HepG2 (cell line): Measurements from ENCODE around the gene ABI3. TPM values are rescaled to one million over a fixed set of nuclear protein-coding genes. Genes with fewer than 3 reads are reported as not detected.

Experiments
- CBX5 ChIP-seq: sonication (generic); formaldehyde crosslinking; IDR thresholded peaks from 2 replicates; pipeline ENCODE4 v1.4.0; 2020; ENCODE audit warnings: missing genetic modification reagents, borderline replicate concordance
- CCDC6 ChIP-seq: sonication (generic); formaldehyde crosslinking; IDR thresholded peaks from 2 replicates; pipeline ENCODE4 v1.8.1; 2022; ENCODE audit warnings: mild to moderate bottlenecking, missing genetic modification reagents, moderate library complexity
- GZF1 ChIP-seq: sonication (generic); formaldehyde crosslinking; IDR thresholded peaks from 2 replicates; pipeline ENCODE4 v1.5.1; 2020; ENCODE audit warnings: mild to moderate bottlenecking, missing genetic modification reagents
- HOXA3 ChIP-seq: sonication (generic); formaldehyde crosslinking; IDR thresholded peaks from 2 replicates; pipeline ENCODE4 v1.5.0; 2020; ENCODE audit warnings: missing genetic modification reagents
- MED8 ChIP-seq: sonication (generic); formaldehyde crosslinking; IDR thresholded peaks from 2 replicates; pipeline ENCODE4 v1.8.1; 2023; ENCODE audit warnings: mild to moderate bottlenecking, missing genetic modification reagents; ENCODE audit not compliant: insufficient replicate concordance
- MTA1 ChIP-seq: sonication (generic); formaldehyde crosslinking; IDR thresholded peaks from 2 replicates; pipeline ENCODE4 v1.4.0; 2020; ENCODE audit warnings: missing genetic modification reagents, mild to moderate bottlenecking, borderline replicate concordance
- NFATC3 ChIP-seq: sonication (generic); formaldehyde crosslinking; IDR thresholded peaks from 2 replicates; pipeline ENCODE4 v1.5.1; 2020; ENCODE audit warnings: mild to moderate bottlenecking, missing genetic modification reagents
- NFE2L2 ChIP-seq: fragments of 150-350 bp; IDR thresholded peaks from 2 replicates; pipeline ENCODE4 v1.6.1; 2014; ENCODE audit warnings: low read length
- PRDM4 ChIP-seq: sonication (generic); formaldehyde crosslinking; IDR thresholded peaks from 2 replicates; pipeline ENCODE4 v1.9.0; 2021; ENCODE audit warnings: missing genetic modification reagents, borderline replicate concordance
- PRMT3 ChIP-seq: sonication (generic); formaldehyde crosslinking; IDR thresholded peaks from 2 replicates; pipeline ENCODE4 v1.8.1; 2022; ENCODE audit warnings: low read depth, mild to moderate bottlenecking, moderate library complexity, missing genetic modification reagents, borderline replicate concordance
- RXRB ChIP-seq: IDR thresholded peaks from 2 replicates; pipeline ENCODE4 v1.6.1; 2016; ENCODE audit warnings: borderline replicate concordance, missing genetic modification reagents, missing compliant biosample characterization
- SOX13 ChIP-seq, 3 experiments: fragments of 450-650 bp in 1 of 3; sonication (generic) in 1 of 3; formaldehyde crosslinking in 1 of 3; IDR thresholded peaks in 2 of 3; conservative IDR thresholded peaks in 1 of 3; 2 replicates each; pipeline versions ENCODE4 v1.5.0 to v1.6.1; 2016 to 2020; ENCODE audit warnings: antibody characterized with exemption in 1 of 3, mild to moderate bottlenecking in 1 of 3, missing compliant biosample characterization in 1 of 3, missing genetic modification reagents in 1 of 3, moderate library complexity in 1 of 3
- SRF ChIP-seq: IDR thresholded peaks from 2 replicates; pipeline ENCODE4 v1.6.1; 2011; ENCODE audit warnings: mild to moderate bottlenecking, low read depth, low read length, moderate library complexity
- TBX2 ChIP-seq: sonication (generic); formaldehyde crosslinking; IDR thresholded peaks from 2 replicates; pipeline ENCODE4 v1.5.0; 2020; ENCODE audit warnings: missing genetic modification reagents, mild to moderate bottlenecking, borderline replicate concordance
- ZBTB7B ChIP-seq: sonication (generic); formaldehyde crosslinking; IDR thresholded peaks from 2 replicates; pipeline ENCODE4 v1.4.0; 2020; ENCODE audit warnings: missing genetic modification reagents
- ZNF205 ChIP-seq: IDR thresholded peaks from 2 replicates; pipeline ENCODE4 v1.6.1; 2018; ENCODE audit warnings: missing biosample characterization, missing genetic modification reagents
- ZNF317 ChIP-seq: sonication (generic); formaldehyde crosslinking; IDR thresholded peaks from 2 replicates; pipeline ENCODE4 v1.5.0; 2020; ENCODE audit warnings: mild to moderate bottlenecking, missing genetic modification reagents
- ZNF329 ChIP-seq: sonication (generic); formaldehyde crosslinking; IDR thresholded peaks from 2 replicates; pipeline ENCODE4 v1.9.0; 2021; ENCODE audit warnings: low read depth, mild to moderate bottlenecking, missing genetic modification reagents
- ZNF720 ChIP-seq: sonication (generic); formaldehyde crosslinking; IDR thresholded peaks from 2 replicates; pipeline ENCODE4 v1.4.0; 2020; ENCODE audit warnings: missing genetic modification reagents
- ZNF724P ChIP-seq: sonication (generic); formaldehyde crosslinking; IDR thresholded peaks from 2 replicates; pipeline ENCODE4 v1.8.0; 2022; ENCODE audit warnings: missing genetic modification reagents, borderline replicate concordance
- ZXDC ChIP-seq: sonication (generic); formaldehyde crosslinking; IDR thresholded peaks from 2 replicates; pipeline ENCODE4 v1.5.0; 2020; ENCODE audit warnings: mild to moderate bottlenecking, missing genetic modification reagents
- polyA plus RNA-seq, 8 experiments: library from polyadenylated mRNA; depleted of rRNA in 3 of 8; stranded (reverse) in 7 of 8; unstranded in 1 of 8; fragments of >200 nt; fragmentation: Illumina TruSeq in 4 of 8; extraction: Trizol in 4 of 8; gene quantifications; 2 replicates each; pipeline versions ENCODE4 v1.2.1 to v1.2.3, GENCODE V29; 2011 to 2016; ENCODE audit warnings: low read depth in 4 of 8, missing spikeins in 1 of 8, mixed read lengths in 1 of 8; ENCODE audit not compliant: insufficient read depth in 1 of 8
- total RNA-seq, 5 experiments: library from RNA; depleted of rRNA; stranded (reverse); fragments of >200 nt; fragmentation: Illumina TruSeq; extraction: Trizol; gene quantifications; 2 replicates each; pipeline ENCODE4 v1.2.3, GENCODE V29; 2016; ENCODE audit warnings: low read depth in 1 of 5
- TF ChIP-seq, protein P1 (sequence below): IDR thresholded peaks from 2 replicates; pipeline ENCODE4 v1.6.1; 2018; ENCODE audit warnings: missing genetic modification reagents
- TF ChIP-seq, protein P2 (sequence below): sonication (generic); formaldehyde crosslinking; conservative IDR thresholded peaks from 2 replicates; pipeline ENCODE4 v1.8.0; 2022; ENCODE audit warnings: missing genetic modification reagents

Gene ABI3
- total and polyA plus RNA-seq, 2 of the 13 experiments (the other 11 are each of a cell fraction or from before 2014, with no cell fraction given) = not detected

- TF ChIP-seq, protein P1, sequence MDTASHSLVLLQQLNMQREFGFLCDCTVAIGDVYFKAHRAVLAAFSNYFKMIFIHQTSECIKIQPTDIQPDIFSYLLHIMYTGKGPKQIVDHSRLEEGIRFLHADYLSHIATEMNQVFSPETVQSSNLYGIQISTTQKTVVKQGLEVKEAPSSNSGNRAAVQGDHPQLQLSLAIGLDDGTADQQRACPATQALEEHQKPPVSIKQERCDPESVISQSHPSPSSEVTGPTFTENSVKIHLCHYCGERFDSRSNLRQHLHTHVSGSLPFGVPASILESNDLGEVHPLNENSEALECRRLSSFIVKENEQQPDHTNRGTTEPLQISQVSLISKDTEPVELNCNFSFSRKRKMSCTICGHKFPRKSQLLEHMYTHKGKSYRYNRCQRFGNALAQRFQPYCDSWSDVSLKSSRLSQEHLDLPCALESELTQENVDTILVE (CRISPR knock-in tag) = peak; percentile 45; the same call in 1 of the 2 replicates
- no peak for TF ChIP-seq ZNF724P
- no peak for TF ChIP-seq ZNF205 (CRISPR knock-in tag)
- TF ChIP-seq PRDM4 (CRISPR knock-in tag) = no peak
- no peak for TF ChIP-seq PRMT3 (CRISPR knock-in tag)
- TF ChIP-seq ZBTB7B (CRISPR knock-in tag) = peak; percentile 49; the same call in 1 of the 2 replicates
- no peak for TF ChIP-seq MTA1 (CRISPR knock-in tag)
- no peak for TF ChIP-seq ZXDC (CRISPR knock-in tag)
- no peak for TF ChIP-seq GZF1
- TF ChIP-seq MED8 (CRISPR knock-in tag) = no peak
- TF ChIP-seq SOX13 (IDR thresholded peaks at IDR 0.05) = no peak
- no peak for TF ChIP-seq SOX13 (CRISPR knock-in tag; conservative IDR thresholded peaks at IDR 0.05 in 1 of 2, IDR thresholded peaks at IDR 0.05 in 1 of 2)
- 0 out of 2 replicates have a peak, but pooled peaks have one; percentile 37 for TF ChIP-seq CCDC6 (CRISPR knock-in tag)
- 0 out of 2 replicates have a peak, but pooled peaks have one; percentile 16 for TF ChIP-seq HOXA3 (CRISPR knock-in tag)
- TF ChIP-seq, protein P2, sequence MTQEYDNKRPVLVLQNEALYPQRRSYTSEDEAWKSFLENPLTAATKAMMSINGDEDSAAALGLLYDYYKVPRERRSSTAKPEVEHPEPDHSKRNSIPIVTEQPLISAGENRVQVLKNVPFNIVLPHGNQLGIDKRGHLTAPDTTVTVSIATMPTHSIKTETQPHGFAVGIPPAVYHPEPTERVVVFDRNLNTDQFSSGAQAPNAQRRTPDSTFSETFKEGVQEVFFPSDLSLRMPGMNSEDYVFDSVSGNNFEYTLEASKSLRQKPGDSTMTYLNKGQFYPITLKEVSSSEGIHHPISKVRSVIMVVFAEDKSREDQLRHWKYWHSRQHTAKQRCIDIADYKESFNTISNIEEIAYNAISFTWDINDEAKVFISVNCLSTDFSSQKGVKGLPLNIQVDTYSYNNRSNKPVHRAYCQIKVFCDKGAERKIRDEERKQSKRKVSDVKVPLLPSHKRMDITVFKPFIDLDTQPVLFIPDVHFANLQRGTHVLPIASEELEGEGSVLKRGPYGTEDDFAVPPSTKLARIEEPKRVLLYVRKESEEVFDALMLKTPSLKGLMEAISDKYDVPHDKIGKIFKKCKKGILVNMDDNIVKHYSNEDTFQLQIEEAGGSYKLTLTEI (CRISPR knock-in tag) = no peak
- TF ChIP-seq CBX5 (CRISPR knock-in tag) = no peak
- TF ChIP-seq TBX2 (CRISPR knock-in tag) = peak; percentile 36; the same call in 1 of the 2 replicates
- TF ChIP-seq SRF = peak; percentile 47; the same call in 1 of the 2 replicates
- TF ChIP-seq NFATC3 (CRISPR knock-in tag) = no peak
- TF ChIP-seq ZNF329 (CRISPR knock-in tag) = no peak
- TF ChIP-seq ZNF317 (CRISPR knock-in tag) = no peak
- TF ChIP-seq ZNF720 = no peak
- no peak for TF ChIP-seq NFE2L2
- no peak for TF ChIP-seq RXRB (CRISPR knock-in tag)
Observed at GRCh38 chr17:49180303-49180702, 30.2 kb upstream of the ABI3 start (continued).
